Fibroblast of villous mesenchyme (primary cell): ENCODE results near the gene ASCC3. TPM values are rescaled to one million over a fixed set of nuclear protein-coding genes. Genes with fewer than 3 reads are reported as not detected.

Experiments used
- DNase-seq: peaks from one replicate; pipeline ENCODE4 v3.0.0-alpha.2; 2010; ENCODE audit warnings: low read depth
- H3K4me3 ChIP-seq: 2 replicates; pipeline ENCODE4 v1.5.1; 2011; ENCODE audit warnings: low read depth, mild to moderate bottlenecking, low read length
- total RNA-seq: library from RNA; depleted of rRNA; stranded (reverse); fragments of >200 nt; gene quantifications from 2 replicates; pipeline ENCODE4 v1.2.3, GENCODE V29; 2012
- TF ChIP-seq, protein P1 (sequence below): IDR thresholded peaks from 2 replicates; pipeline ENCODE4 v1.5.1; 2012; ENCODE audit warnings: low read depth, mild to moderate bottlenecking, low read length; ENCODE audit not compliant: insufficient read depth

Gene ASCC3
- total RNA-seq, 1 donor, result 165 TPM

DNA sequence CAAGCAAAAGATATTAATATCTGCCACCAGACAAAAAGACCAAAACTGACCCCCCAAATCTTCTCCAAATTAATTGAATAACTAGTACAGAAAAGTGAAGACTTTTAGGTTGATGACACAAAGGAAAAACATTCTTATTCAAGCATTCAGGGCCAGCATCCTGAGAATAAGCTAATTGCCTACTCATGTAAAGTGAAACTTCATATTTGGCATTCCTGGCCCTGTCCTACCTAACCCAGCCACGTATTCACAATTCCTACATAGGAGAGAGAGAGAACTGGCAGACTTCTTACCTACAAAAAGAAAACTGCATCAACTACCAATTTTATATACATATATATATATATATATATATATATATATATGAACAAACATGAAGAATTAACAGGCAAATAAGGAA, 4.9 kb upstream of the ASCC3 start:
- DNase-seq, result peak; percentile 20
- TF ChIP-seq, protein P1, sequence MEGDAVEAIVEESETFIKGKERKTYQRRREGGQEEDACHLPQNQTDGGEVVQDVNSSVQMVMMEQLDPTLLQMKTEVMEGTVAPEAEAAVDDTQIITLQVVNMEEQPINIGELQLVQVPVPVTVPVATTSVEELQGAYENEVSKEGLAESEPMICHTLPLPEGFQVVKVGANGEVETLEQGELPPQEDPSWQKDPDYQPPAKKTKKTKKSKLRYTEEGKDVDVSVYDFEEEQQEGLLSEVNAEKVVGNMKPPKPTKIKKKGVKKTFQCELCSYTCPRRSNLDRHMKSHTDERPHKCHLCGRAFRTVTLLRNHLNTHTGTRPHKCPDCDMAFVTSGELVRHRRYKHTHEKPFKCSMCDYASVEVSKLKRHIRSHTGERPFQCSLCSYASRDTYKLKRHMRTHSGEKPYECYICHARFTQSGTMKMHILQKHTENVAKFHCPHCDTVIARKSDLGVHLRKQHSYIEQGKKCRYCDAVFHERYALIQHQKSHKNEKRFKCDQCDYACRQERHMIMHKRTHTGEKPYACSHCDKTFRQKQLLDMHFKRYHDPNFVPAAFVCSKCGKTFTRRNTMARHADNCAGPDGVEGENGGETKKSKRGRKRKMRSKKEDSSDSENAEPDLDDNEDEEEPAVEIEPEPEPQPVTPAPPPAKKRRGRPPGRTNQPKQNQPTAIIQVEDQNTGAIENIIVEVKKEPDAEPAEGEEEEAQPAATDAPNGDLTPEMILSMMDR, result no peak
- H3K4me3 ChIP-seq, result no peak overlapping the region

DNA sequence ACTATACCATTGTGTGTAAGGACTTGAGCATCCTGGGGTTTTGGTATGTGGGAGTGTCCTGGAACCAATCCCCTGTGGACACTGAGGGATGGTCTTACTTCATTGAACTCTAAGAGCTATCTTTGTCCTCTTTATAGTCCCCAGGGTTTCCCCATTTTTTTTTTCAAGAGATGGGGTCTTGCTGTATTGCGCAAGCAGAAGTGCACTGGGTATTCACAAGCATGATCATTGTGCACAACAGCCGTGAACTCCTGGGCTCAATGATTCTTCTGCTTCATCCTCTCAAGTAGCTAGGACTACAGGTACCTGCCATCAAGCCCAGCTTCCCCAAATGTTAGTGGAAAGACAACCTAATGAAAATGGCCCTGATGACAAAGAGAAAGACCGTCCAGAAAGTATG, 2.2 kb upstream of the ASCC3 start:
- TF ChIP-seq, protein P1, result no peak
- no peak for DNase-seq
- no peak overlapping the region for H3K4me3 ChIP-seq

DNA sequence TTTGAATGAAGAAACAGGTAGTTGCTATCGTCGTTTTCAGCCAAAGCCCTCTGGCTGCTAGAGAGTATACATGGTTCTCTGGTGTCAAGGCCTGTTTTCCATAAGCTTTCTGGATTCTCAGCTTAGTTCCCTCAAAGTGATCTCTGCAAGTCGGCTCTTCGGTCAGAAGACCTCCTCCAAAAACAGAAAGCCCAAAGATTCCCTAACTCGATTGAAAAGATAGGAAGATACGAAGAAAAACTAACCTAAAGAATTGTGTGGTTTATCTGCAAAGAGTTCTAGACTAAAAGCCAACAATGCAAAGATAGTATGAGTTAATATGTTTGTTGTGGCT, 545 bp upstream of the ASCC3 start:
- peak; percentile 23 for DNase-seq
- H3K4me3 ChIP-seq, result peak overlapping the region; percentile 90
- TF ChIP-seq, protein P1, result no peak

DNA sequence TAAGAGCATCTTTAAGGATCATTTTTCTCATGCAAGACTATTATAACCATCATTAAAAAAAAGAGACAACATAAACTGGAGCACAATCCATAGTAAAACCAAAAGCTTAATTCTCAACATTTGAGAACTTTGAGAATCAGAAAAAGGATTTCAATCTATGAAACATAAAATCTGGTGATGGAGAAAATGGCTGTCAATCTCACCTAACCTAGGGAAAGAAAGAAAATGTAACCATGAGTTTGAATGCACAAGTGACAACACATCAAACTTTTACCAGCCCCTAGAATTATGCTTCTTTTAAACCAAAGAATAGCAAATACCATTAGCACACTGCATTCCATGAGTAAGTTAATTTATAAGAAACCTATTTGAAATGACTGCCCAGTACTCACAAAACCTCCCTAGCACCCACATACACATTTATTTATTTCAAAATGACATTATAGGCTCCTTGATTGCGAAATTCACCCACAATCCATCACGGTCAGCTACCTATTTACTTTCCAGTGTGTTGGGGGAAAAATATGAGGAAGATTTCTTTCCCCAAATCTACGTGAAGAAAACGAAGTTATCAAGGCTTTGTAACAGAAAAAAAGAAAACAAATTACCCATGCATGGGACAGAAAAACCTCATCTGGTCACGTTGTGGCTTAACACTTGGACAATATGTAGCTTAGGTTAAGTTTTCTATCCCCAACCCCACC, 828 bp downstream of the ASCC3 start:
- peak overlapping the region; percentile 90 for H3K4me3 ChIP-seq
- TF ChIP-seq, protein P1, result no peak
- peak; percentile 21 for DNase-seq

DNA sequence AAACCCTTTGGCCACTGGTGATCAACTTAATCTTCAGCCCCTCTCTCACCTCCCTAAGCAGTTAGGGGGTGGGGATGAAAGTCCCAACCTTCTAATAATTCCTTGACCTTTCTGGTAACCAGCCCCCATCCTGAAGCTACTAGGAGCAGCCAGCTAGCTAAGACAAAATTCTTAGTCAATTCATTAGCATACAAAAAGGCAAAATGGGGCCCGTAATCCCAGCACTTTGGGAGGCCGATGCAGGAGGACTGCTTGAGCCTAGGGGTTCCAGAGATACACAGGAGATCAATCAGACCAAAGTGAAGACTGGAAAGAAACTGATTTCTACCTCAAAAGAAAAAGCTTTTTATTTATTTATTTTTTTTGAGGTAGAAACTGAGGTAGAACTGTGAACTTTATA, 1.8 kb downstream of the ASCC3 start:
- DNase-seq, result no peak
- TF ChIP-seq, protein P1, result no peak
- H3K4me3 ChIP-seq, result peak overlapping the region; percentile 90

DNA sequence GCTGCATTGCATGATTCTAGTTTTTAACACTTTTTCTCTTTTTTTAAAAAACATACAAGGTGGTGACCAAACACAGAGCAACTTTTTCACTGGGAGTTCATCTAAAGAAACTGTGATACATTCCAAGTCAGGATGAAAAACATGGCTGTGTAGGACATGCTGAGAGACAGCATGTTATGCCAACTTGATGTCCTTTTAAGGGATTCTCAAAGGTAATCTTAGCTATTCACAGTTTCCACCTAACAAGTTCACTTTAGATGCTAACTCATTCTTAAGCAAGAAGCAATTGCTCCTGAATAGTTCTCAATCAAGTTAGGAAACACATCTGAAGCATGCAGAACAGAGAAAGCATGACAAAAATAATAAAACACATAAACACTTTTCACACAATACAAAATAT, 3.3 kb downstream of the ASCC3 start:
- DNase-seq, result no peak
- TF ChIP-seq, protein P1, result no peak
- H3K4me3 ChIP-seq, result peak overlapping the region; percentile 90

DNA sequence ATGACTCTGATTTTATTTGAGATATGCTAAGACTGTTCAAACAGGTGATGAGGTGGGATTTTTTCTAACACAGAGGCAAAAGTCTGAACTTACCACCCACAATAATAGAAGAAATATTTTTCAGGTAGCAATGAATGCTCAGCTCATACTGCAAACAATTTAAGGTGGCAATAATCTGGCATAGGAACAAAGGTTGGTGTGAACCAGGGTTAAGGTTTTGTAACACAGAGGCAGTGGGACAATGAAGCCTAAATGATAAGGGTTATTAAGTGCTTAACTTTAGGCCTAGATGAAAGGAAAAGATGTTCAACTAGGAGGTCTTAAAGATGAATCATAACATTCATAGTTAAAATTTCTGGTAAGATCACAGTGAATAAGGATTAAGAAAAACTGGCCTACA, 4.9 kb downstream of the ASCC3 start:
- H3K4me3 ChIP-seq, result no peak overlapping the region
- TF ChIP-seq, protein P1, result no peak
- no peak for DNase-seq
